ENCODE results near the gene RIPOR3.
"Not testable (repeated sequence)": the region's sequence is repeated elsewhere in the genome, so short reads cannot be mapped to it uniquely, and the experiment has no call there.

RIPOR3 gene

GRCh38 chr20:50578778-50579165, 112.6 kb downstream of the RIPOR3 start:
- in situ Hi-C loops (cut with HindIII; ENCODE audit: low sequenced_read_pairs) = no loop called here

- in situ Hi-C loops (cut with HindIII; ENCODE audit: low sequenced_read_pairs) = no loop called here
Measured at GRCh38 chr20:50578061-50578777, 113.1 kb downstream of the RIPOR3 start.

- in situ Hi-C loops (cut with HindIII; ENCODE audit: low sequenced_read_pairs) = no loop called here
Measured at GRCh38 chr20:50577175-50578018, 113.9 kb downstream of the RIPOR3 start.

GRCh38 chr20:50575865-50576720, 115.2 kb downstream of the RIPOR3 start:
- in situ Hi-C loops (cut with HindIII; ENCODE audit: low sequenced_read_pairs) = no loop called here

- in situ Hi-C loops (cut with HindIII; ENCODE audit: low sequenced_read_pairs) = no loop called here
Measured at GRCh38 chr20:50574586-50574985, 116.8 kb downstream of the RIPOR3 start.

GRCh38 chr20:50574108-50574507, 117.2 kb downstream of the RIPOR3 start:
- in situ Hi-C loops (cut with HindIII; ENCODE audit: low sequenced_read_pairs) = no loop called here

- in situ Hi-C loops (cut with HindIII; ENCODE audit: low sequenced_read_pairs) = no loop called here
Measured at GRCh38 chr20:50572938-50573777, 118.2 kb downstream of the RIPOR3 start.

GRCh38 chr20:50571466-50571865, 119.9 kb downstream of the RIPOR3 start:
- in situ Hi-C loops (cut with HindIII; ENCODE audit: low sequenced_read_pairs) = no loop called here

- in situ Hi-C loops (cut with HindIII; ENCODE audit: low sequenced_read_pairs) = no loop called here
Measured at GRCh38 chr20:50569864-50570836, 121.2 kb downstream of the RIPOR3 start.

- in situ Hi-C loops (cut with HindIII; ENCODE audit: low sequenced_read_pairs) = not testable (repeated sequence)
Measured at GRCh38 chr20:50569487-50569863, 121.9 kb downstream of the RIPOR3 start.

- in situ Hi-C loops (cut with HindIII; ENCODE audit: low sequenced_read_pairs) = no loop called here
Measured at GRCh38 chr20:50568549-50568942, 122.8 kb downstream of the RIPOR3 start.

GRCh38 chr20:50567860-50568548, 123.3 kb downstream of the RIPOR3 start:
- in situ Hi-C loops (cut with HindIII; ENCODE audit: low sequenced_read_pairs) = no loop called here

GRCh38 chr20:50565871-50566270, 125.5 kb downstream of the RIPOR3 start:
- in situ Hi-C loops (cut with HindIII; ENCODE audit: low sequenced_read_pairs) = no loop called here

- in situ Hi-C loops (cut with HindIII; ENCODE audit: low sequenced_read_pairs) = no loop called here
Measured at GRCh38 chr20:50565383-50565782, 126.0 kb downstream of the RIPOR3 start.

- in situ Hi-C loops (cut with HindIII; ENCODE audit: low sequenced_read_pairs) = loop anchor here (5.0 kb wide), 1 partner anchor 51 kb away; the partner anchor contains the start of gene PTPN1
Measured at GRCh38 chr20:50563133-50563944, 128.0 kb downstream of the RIPOR3 start.

- in situ Hi-C loops (cut with HindIII; ENCODE audit: low sequenced_read_pairs) = loop anchor here (5.0 kb wide), 1 partner anchor 50 kb away; the partner anchor contains the start of gene PTPN1
Measured at GRCh38 chr20:50562262-50562701, 129.1 kb downstream of the RIPOR3 start.

GRCh38 chr20:50561379-50562078, 129.8 kb downstream of the RIPOR3 start:
- in situ Hi-C loops (cut with HindIII; ENCODE audit: low sequenced_read_pairs) = loop anchor here (5.0 kb wide), 1 partner anchor 49 kb away; the partner anchor contains the start of gene PTPN1

All from DLD1 (cell line).